B cell (primary cell): Measurements from ENCODE around the gene TMEM236.

Source experiments
- EZH2 ChIP-seq: IDR thresholded peaks from 2 replicates; pipeline ENCODE4 v1.6.1; 2012; ENCODE audit warnings: borderline replicate concordance, low read depth, mild to moderate bottlenecking, moderate library complexity, low read length; ENCODE audit not compliant: insufficient read depth, poor library complexity, severe bottlenecking
- TF ChIP-seq, protein P1 (sequence below): fragments of 200-600 bp; IDR thresholded peaks from one replicate; pipeline ENCODE4 v1.8.0; 2022; ENCODE audit warnings: antibody characterized with exemption, mild to moderate bottlenecking

DNA sequence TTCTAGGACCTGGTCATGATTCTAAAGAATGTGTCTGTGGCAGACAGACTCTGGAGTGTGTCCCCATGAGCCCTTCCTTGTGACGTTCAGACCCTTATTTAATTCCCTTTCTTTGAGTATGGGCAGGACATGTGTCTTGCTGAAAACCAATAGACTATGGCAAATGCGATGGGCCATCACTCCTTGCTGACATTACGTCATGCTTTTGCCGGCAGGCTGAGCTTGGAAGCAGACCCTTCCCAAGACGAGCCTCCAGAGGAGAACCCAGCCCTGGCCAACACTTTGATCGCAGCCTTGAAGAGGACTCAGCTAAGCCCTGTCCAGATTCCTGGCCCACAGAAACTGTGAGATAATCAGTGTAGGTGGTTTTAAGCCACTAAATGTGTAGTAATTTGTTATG lies 18.4 kb upstream of the TMEM236 start:
- TF ChIP-seq, protein P1, sequence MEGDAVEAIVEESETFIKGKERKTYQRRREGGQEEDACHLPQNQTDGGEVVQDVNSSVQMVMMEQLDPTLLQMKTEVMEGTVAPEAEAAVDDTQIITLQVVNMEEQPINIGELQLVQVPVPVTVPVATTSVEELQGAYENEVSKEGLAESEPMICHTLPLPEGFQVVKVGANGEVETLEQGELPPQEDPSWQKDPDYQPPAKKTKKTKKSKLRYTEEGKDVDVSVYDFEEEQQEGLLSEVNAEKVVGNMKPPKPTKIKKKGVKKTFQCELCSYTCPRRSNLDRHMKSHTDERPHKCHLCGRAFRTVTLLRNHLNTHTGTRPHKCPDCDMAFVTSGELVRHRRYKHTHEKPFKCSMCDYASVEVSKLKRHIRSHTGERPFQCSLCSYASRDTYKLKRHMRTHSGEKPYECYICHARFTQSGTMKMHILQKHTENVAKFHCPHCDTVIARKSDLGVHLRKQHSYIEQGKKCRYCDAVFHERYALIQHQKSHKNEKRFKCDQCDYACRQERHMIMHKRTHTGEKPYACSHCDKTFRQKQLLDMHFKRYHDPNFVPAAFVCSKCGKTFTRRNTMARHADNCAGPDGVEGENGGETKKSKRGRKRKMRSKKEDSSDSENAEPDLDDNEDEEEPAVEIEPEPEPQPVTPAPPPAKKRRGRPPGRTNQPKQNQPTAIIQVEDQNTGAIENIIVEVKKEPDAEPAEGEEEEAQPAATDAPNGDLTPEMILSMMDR = no peak
- no peak for TF ChIP-seq EZH2
